Mesendoderm (in vitro differentiated cells): Measurements from ENCODE around the gene SPRY4.
A peak's percentile ranks its signal among the peaks of the same experiment; 100 is the strongest.

ENCODE experiments used
- DNase-seq: peaks from one replicate; pipeline ENCODE4 v3.0.0; 2013
- H2AK5ac ChIP-seq: 2 replicates; pipeline ENCODE4 v1.6.1; 2013; ENCODE audit warnings: low read length, inconsistent platforms
- H2BK120ac ChIP-seq: 2 replicates; pipeline ENCODE4 v1.6.1; 2013; ENCODE audit warnings: low read depth, mild to moderate bottlenecking, low read length, moderate library complexity, mixed read lengths
- H2BK15ac ChIP-seq: replicated peaks from 2 replicates; pipeline ENCODE4 v1.6.1; 2013; ENCODE audit warnings: low read depth, mild to moderate bottlenecking, moderate library complexity
- H2BK5ac ChIP-seq: 2 replicates; pipeline ENCODE4 v1.6.1; 2013; ENCODE audit warnings: low read length, inconsistent platforms
- H3K18ac ChIP-seq: 2 replicates; pipeline ENCODE4 v1.6.1; 2013; ENCODE audit warnings: mild to moderate bottlenecking, low read length, mixed read lengths
- H3K23ac ChIP-seq: one replicate; pipeline ENCODE4 v1.6.1; 2013; ENCODE audit warnings: low read length
- H3K27ac ChIP-seq: 2 replicates; pipeline ENCODE4 v1.5.1; 2013; ENCODE audit warnings: low read depth, mild to moderate bottlenecking, inconsistent platforms, low read length, moderate library complexity
- H3K27me3 ChIP-seq: 2 replicates; pipeline ENCODE4 v1.6.1; 2013; ENCODE audit warnings: low read length, control low read depth, mild to moderate bottlenecking, inconsistent platforms; ENCODE audit not compliant: insufficient read depth, poor library complexity
- H3K36me3 ChIP-seq: 2 replicates; pipeline ENCODE4 v1.6.1; 2013; ENCODE audit warnings: low read length, inconsistent platforms; ENCODE audit not compliant: control insufficient read depth, insufficient read depth
- H3K4ac ChIP-seq: one replicate; pipeline ENCODE4 v1.6.1; 2013; ENCODE audit warnings: low read depth, mild to moderate bottlenecking, low read length, moderate library complexity
- H3K4me1 ChIP-seq: 2 replicates; pipeline ENCODE4 v1.6.1; 2013; ENCODE audit warnings: low read depth, low read length, inconsistent platforms; ENCODE audit not compliant: control insufficient read depth
- H3K4me2 ChIP-seq: 2 replicates; pipeline ENCODE4 v1.6.1; 2013; ENCODE audit warnings: low read length
- H3K4me3 ChIP-seq: 2 replicates; pipeline ENCODE4 v1.5.1; 2013; ENCODE audit warnings: mild to moderate bottlenecking, low read length
- H3K56ac ChIP-seq: one replicate; pipeline ENCODE4 v1.6.1; 2013; ENCODE audit warnings: low read length
- H3K79me1 ChIP-seq: 2 replicates; pipeline ENCODE4 v1.6.1; 2013; ENCODE audit warnings: low read length, inconsistent platforms
- H3K79me2 ChIP-seq: 2 replicates; pipeline ENCODE4 v1.6.1; 2013; ENCODE audit warnings: mild to moderate bottlenecking, low read length; ENCODE audit not compliant: control insufficient read depth, insufficient read depth
- H3K9ac ChIP-seq: 2 replicates; pipeline ENCODE4 v1.6.1; 2013; ENCODE audit warnings: low read length, inconsistent platforms
- H4K5ac ChIP-seq: one replicate; pipeline ENCODE4 v1.6.1; 2013; ENCODE audit warnings: low read length
- H4K8ac ChIP-seq: one replicate; pipeline ENCODE4 v1.6.1; 2013; ENCODE audit warnings: low read depth, mild to moderate bottlenecking, control low read depth, low read length, moderate library complexity
- WGBS: extraction: QIAGEN DNeasy Blood & Tissue Kit; methylation state at CpG from one replicate; pipeline ENCODE4 v1.1.7; 2013; ENCODE audit warnings: low lambda C conversion rate, missing lambda C conversion rate; ENCODE audit not compliant: insufficient coverage; ENCODE audit errors: extremely low coverage; 5-methylcytosine and 5-hydroxymethylcytosine counted together

Gene SPRY4

DNA sequence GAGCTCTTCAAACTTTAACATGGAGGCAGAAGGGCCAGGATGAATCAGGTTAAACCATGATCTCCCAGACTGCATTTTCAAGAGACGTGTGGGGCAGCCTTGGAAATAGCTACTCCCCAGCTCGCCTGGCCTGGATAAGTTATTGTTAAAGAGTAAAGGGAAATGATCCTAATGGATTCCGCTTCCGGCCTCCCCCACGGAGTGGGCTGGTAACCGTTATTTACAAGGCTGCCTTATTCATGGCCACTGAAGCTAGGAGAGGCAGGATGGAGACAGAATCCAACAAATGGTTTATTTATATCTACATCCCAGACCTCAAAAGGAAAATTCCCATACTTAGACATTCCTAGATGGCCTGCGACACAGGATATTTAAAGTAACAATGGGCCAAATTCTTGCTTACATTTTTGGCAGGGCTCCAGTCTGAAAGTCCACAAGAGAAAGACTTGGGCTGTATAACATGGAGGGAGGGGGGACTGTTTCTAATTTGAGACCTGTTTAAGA is 27.9 kb downstream of the SPRY4 start:
- Histone ChIP-seq H3K18ac (peak overlapping the region; percentile 91), H4K8ac (no peak overlapping the region), H3K79me2 (peaks cover 47% of the 10 kb centered on the region), H3K27me3 (no peaks in the 10 kb centered on the region), H3K79me1 (peaks cover 14% of the 10 kb centered on the region), H2BK120ac (peak overlapping the region; percentile 84), H2AK5ac (peak overlapping the region; percentile 100), H2BK5ac (peak overlapping the region; percentile 99), H3K4me2 (no peak overlapping the region), H3K4me3 (no peak overlapping the region), H3K27ac (peak overlapping the region; percentile 98), H3K9ac (peak overlapping the region; percentile 68), H3K4ac (no peak overlapping the region), H2BK15ac (no peak overlapping the region), H4K5ac (peak overlapping the region; percentile 77), H3K23ac (no peak overlapping the region), H3K4me1 (peaks cover 34% of the 10 kb centered on the region), H3K56ac (peak overlapping the region; percentile 97), H3K36me3 (no peaks in the 10 kb centered on the region)
- DNase-seq = no peak
- WGBS = no CpG with 5 or more reads among the region's 7 CpGs

DNA sequence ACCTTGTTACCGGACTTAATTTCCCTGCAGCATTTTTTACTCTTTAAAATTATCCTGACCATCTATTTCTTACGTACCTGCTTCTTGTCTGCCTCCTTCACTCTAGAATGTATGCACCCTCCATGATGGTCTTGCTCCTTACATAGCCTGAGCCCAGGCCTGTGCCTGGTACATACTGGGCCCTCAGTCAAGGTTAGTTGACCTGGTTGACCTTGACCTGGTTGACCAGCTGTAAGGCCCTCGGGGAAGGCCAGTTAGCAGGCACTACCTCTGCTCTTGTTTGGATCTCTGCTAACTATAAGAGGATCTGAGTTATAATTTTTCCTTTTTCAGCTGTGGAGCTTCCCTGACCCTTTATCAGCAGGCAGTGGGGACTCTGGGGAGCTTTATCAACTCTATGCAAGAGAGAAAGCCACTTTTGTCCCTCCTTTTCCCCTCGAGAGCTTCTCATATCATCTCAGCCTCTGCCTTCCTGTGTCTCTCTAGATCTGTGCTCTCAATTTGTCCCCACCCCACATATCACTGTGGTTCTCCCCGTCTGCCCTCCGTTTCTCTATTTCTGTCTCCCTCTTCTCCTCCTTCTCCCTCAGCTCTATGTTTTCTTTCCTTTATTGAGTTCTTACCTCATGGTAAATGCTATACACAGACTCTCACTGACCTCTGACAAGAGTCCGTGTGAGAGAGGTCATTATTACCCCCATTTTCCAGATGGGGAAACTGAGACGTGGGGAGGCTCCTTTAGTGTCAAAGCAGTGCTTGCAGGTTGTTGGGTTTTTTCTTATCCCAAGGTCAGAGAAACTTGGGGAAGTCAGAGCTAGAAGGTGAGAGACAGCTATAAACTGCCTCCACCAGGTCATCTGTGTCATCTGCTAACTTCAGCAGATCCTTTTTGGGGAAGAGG is 28.6 kb downstream of the SPRY4 start:
- H3K18ac ChIP-seq = peak overlapping the region; percentile 91
- peak overlapping the region; percentile 95 for H4K8ac ChIP-seq
- no CpG with 5 or more reads among the region's 8 CpGs for WGBS
- peaks cover 40% of the 10 kb centered on the region for H3K79me2 ChIP-seq
- H3K4me1 ChIP-seq = peaks cover 38% of the 10 kb centered on the region
- H4K5ac ChIP-seq = peak overlapping the region; percentile 77
- H3K23ac ChIP-seq = peak overlapping the region; percentile 90
- H3K4me2 ChIP-seq = peak overlapping the region; percentile 11
- H3K27ac ChIP-seq = peak overlapping the region; percentile 98
- H3K4ac ChIP-seq = peak overlapping the region; percentile 93
- H3K79me1 ChIP-seq = peaks cover 16% of the 10 kb centered on the region
- peak overlapping the region; percentile 100 for H2AK5ac ChIP-seq
- no peaks in the 10 kb centered on the region for H3K27me3 ChIP-seq
- H3K56ac ChIP-seq = peak overlapping the region; percentile 97
- no peaks in the 10 kb centered on the region for H3K36me3 ChIP-seq
- H3K4me3 ChIP-seq = no peak overlapping the region
- DNase-seq = peak; percentile 45
- peak overlapping the region; percentile 94 for H2BK120ac ChIP-seq
- no peak overlapping the region for H2BK15ac ChIP-seq
- peak overlapping the region; percentile 99 for H2BK5ac ChIP-seq
- peak overlapping the region; percentile 68 for H3K9ac ChIP-seq

DNA sequence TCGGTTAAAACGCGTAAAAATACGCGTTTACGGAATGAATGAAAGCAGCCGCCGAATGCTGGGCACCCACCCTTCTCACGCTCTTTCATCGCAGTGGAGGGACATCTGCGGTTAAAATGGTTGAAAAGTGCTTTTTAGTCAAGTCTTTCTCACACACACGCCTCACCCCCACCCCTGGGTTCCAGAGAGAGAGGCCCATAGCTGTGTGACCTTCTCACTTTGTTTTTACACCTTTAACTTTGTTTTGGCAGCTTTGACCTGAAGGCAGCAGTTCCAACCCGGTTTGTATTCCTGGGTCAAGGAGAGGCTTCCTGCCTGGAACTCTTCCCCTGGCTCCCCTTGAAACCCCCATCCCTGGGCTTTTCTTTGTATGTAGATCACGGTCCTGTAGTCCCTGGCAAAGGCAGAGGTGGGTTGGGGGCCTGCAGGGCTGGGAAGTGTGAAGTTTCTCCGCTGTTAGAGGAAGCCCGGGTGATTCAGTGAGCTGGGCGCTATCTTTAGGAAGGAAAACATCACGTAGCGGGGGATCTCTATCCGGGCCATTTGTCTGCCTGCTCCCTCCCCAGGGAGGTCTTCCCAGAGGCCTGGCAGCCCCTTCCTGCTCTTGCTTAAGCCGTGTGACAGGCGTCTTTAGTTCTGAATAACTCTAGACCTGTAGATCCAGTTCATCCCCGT is 29.6 kb downstream of the SPRY4 start:
- Histone ChIP-seq H3K4me3 (no peak overlapping the region), H3K79me2 (peaks cover 34% of the 10 kb centered on the region), H4K5ac (peak overlapping the region; percentile 100), H3K27me3 (no peaks in the 10 kb centered on the region), H4K8ac (no peak overlapping the region), H3K4me2 (no peak overlapping the region), H3K36me3 (no peaks in the 10 kb centered on the region), H3K79me1 (peaks cover 17% of the 10 kb centered on the region), H2BK15ac (peak overlapping the region; percentile 28), H2AK5ac (peak overlapping the region; percentile 80), H2BK120ac (peak overlapping the region; percentile 82), H3K27ac (peak overlapping the region; percentile 99), H3K23ac (no peak overlapping the region), H3K56ac (peak overlapping the region; percentile 97), H3K9ac (peak overlapping the region; percentile 74), H3K4me1 (peaks cover 45% of the 10 kb centered on the region), H3K18ac (peak overlapping the region; percentile 99), H3K4ac (peak overlapping the region; percentile 96), H2BK5ac (peak overlapping the region; percentile 100)
- peak; percentile 99 for DNase-seq
- WGBS = no CpG with 5 or more reads among the region's 23 CpGs

DNA sequence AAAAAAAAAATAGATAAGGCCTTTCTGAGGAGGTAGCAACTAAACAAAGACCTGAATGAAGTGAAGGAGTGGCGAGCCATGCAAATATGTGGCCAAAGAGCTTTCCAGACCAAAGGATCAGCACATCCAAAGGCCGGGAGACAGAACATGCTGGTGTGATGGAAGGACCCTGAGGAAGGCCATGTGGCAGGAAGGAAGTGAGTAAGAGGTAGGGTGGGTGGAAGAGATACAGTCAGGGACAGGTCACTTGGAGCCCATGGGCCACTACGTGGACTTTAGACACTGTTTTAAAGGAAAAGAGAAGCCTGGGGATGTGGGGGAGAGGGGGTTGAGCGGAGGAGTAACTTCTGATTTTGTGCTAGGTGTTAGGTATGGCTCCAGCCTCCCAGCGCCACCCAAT is 31.3 kb downstream of the SPRY4 start:
- Histone ChIP-seq H3K27ac (no peak overlapping the region), H3K4me3 (no peak overlapping the region), H3K4me1 (peaks cover 49% of the 10 kb centered on the region), H3K27me3 (no peaks in the 10 kb centered on the region), H2BK120ac (peak overlapping the region; percentile 78), H3K18ac (peak overlapping the region; percentile 6), H2BK15ac (peak overlapping the region; percentile 8), H3K4ac (peak overlapping the region; percentile 57), H4K8ac (no peak overlapping the region), H3K56ac (peak overlapping the region; percentile 63), H3K9ac (no peak overlapping the region), H2AK5ac (peak overlapping the region; percentile 57), H3K23ac (peak overlapping the region; percentile 18), H3K79me2 (peaks cover 31% of the 10 kb centered on the region), H3K4me2 (no peak overlapping the region), H2BK5ac (peak overlapping the region; percentile 14), H3K36me3 (no peaks in the 10 kb centered on the region), H3K79me1 (peaks cover 19% of the 10 kb centered on the region), H4K5ac (no peak overlapping the region)
- WGBS = no CpG with 5 or more reads among the region's 5 CpGs
- peak; percentile 12 for DNase-seq

DNA sequence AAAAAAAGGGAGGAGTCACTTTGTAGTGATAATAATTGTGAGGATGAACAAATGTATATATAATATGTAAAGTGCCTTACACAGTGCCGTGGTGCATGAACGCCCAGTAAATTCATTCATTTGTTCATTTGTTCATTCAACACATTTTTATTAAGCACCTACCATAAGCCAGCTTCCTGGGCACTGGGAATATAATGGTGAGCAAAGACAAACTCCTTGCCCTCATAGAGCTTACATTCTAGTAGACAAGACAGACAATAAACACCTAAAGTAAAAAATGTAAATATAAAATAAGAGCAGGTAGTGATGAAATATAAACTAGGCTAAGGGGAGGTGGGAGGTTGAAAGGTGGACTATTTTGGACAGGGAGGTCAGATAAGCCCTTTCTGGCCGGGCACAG is 32.0 kb downstream of the SPRY4 start:
- Histone ChIP-seq H3K4me2 (no peak overlapping the region), H2AK5ac (no peak overlapping the region), H3K27me3 (no peaks in the 10 kb centered on the region), H3K4ac (peak overlapping the region; percentile 81), H4K5ac (no peak overlapping the region), H3K4me1 (peaks cover 52% of the 10 kb centered on the region), H2BK15ac (no peak overlapping the region), H3K9ac (no peak overlapping the region), H3K4me3 (no peak overlapping the region), H3K79me2 (peaks cover 30% of the 10 kb centered on the region), H3K56ac (no peak overlapping the region), H3K36me3 (no peaks in the 10 kb centered on the region), H2BK5ac (no peak overlapping the region), H3K79me1 (peaks cover 19% of the 10 kb centered on the region), H4K8ac (peak overlapping the region; percentile 76), H2BK120ac (no peak overlapping the region), H3K27ac (no peak overlapping the region), H3K23ac (no peak overlapping the region), H3K18ac (peak overlapping the region; percentile 21)
- WGBS = no CpG with 5 or more reads among the region's 3 CpGs
- DNase-seq = no peak
